ENCODE results near the gene SVEP1.

- TF ChIP-seq CTCF (IDR thresholded peaks at IDR 0.05) (no peak), POLR2AphosphoS5 (IDR thresholded peaks at IDR 0.05; ENCODE audit: low read depth, low read length) (no peak), REST (IDR thresholded peaks at IDR 0.05; ENCODE audit: insufficient read depth in 1 of 2, low read depth in 2 of 2, low read length in 1 of 2) (no peak), TCF7L2 (IDR thresholded peaks at IDR 0.05; ENCODE audit: low read depth, low read length) (no peak), SIN3A (IDR thresholded peaks at IDR 0.05; ENCODE audit: borderline replicate concordance, insufficient read depth, low read depth, low read length) (no peak)
Measured at GRCh38 chr9:110408598-110408997, 170.9 kb downstream of the SVEP1 start.
